Liver (tissue), 9 donors: Measurements from ENCODE around the gene NEUROG1. TPM values are rescaled to one million over a fixed set of nuclear protein-coding genes. Genes with fewer than 3 reads are reported as not detected.
A peak's percentile ranks its signal among the peaks of the same experiment; 100 is the strongest.

Experiments used
- DNase-seq: peaks from one replicate; pipeline ENCODE4 v3.0.0-alpha.2; 2017; ENCODE audit warnings: low spot score
- H3K27ac ChIP-seq, 2 donors: one replicate each; pipeline ENCODE4 v1.7.0; 2013; ENCODE audit warnings: inconsistent platforms in 2 of 2, low read length in 2 of 2, control low read depth in 1 of 2, low read depth in 1 of 2, mild to moderate bottlenecking in 1 of 2
- H3K27me3 ChIP-seq, 4 donors: one replicate each; pipeline versions ENCODE4 v1.6.1 to v1.7.0; 2013; ENCODE audit warnings: low read length in 3 of 4, inconsistent platforms in 1 of 4, mild to moderate bottlenecking in 1 of 4, moderate library complexity in 1 of 4; ENCODE audit not compliant: control insufficient read depth in 4 of 4, insufficient read depth in 4 of 4
- H3K36me3 ChIP-seq, 4 donors: one replicate each; pipeline versions ENCODE4 v1.6.1 to v1.7.0; 2013; ENCODE audit warnings: low read length in 3 of 4, mild to moderate bottlenecking in 3 of 4, low read depth in 1 of 4, moderate library complexity in 1 of 4; ENCODE audit not compliant: control insufficient read depth in 4 of 4, insufficient read depth in 3 of 4
- H3K4me1 ChIP-seq, 4 donors: one replicate each; pipeline versions ENCODE4 v1.6.1 to v1.7.0; 2013; ENCODE audit warnings: low read length in 3 of 4, mild to moderate bottlenecking in 3 of 4, moderate library complexity in 1 of 4; ENCODE audit not compliant: control insufficient read depth in 4 of 4, insufficient read depth in 4 of 4
- H3K4me3 ChIP-seq, 3 donors: one replicate each; pipeline versions ENCODE4 v1.6.1 to v1.7.0; 2013; ENCODE audit warnings: low read length in 3 of 3, control low read depth in 1 of 3, low read depth in 1 of 3, mild to moderate bottlenecking in 1 of 3
- H3K9ac ChIP-seq, 2 donors: one replicate each; pipeline ENCODE4 v1.7.0; 2013; ENCODE audit warnings: low read length in 2 of 2, mild to moderate bottlenecking in 2 of 2, moderate library complexity in 2 of 2, control low read depth in 1 of 2, low read depth in 1 of 2
- H3K9me3 ChIP-seq, 4 donors: one replicate each; pipeline versions ENCODE4 v1.6.1 to v1.7.0; 2013; ENCODE audit warnings: low read length in 3 of 4; ENCODE audit not compliant: control insufficient read depth in 4 of 4
- EGR1 ChIP-seq, 2 donors: IDR thresholded peaks; 2 replicates each; pipeline ENCODE4 v1.6.1; 2016 to 2018; ENCODE audit warnings: antibody characterized with exemption in 2 of 2, low read depth in 2 of 2
- FOXA1 ChIP-seq: IDR thresholded peaks from 2 replicates; pipeline ENCODE4 v1.6.1; 2016; ENCODE audit warnings: antibody characterized with exemption
- FOXA2 ChIP-seq: IDR thresholded peaks from 2 replicates; pipeline ENCODE4 v1.6.1; 2016; ENCODE audit warnings: antibody characterized with exemption
- GABPA ChIP-seq, 2 donors: IDR thresholded peaks in 1 of 2; conservative IDR thresholded peaks in 1 of 2; 2 replicates each; pipeline ENCODE4 v1.6.1; 2016; ENCODE audit warnings: antibody characterized with exemption in 2 of 2, mild to moderate bottlenecking in 1 of 2, moderate library complexity in 1 of 2
- HNF4A ChIP-seq, 2 donors: conservative IDR thresholded peaks; 2 replicates each; pipeline ENCODE4 v1.6.1; 2016; ENCODE audit warnings: antibody characterized with exemption in 2 of 2, mild to moderate bottlenecking in 2 of 2
- HNF4G ChIP-seq: IDR thresholded peaks from 2 replicates; pipeline ENCODE4 v1.6.1; 2016; ENCODE audit warnings: antibody characterized with exemption
- JUND ChIP-seq, 2 donors: IDR thresholded peaks; 2 replicates each; pipeline ENCODE4 v1.6.1; 2016; ENCODE audit warnings: antibody characterized with exemption in 2 of 2
- NR2F2 ChIP-seq: IDR thresholded peaks from 2 replicates; pipeline ENCODE4 v1.6.1; 2016; ENCODE audit warnings: antibody characterized with exemption
- RAD21 ChIP-seq, 2 donors: IDR thresholded peaks; 2 replicates each; pipeline ENCODE4 v1.6.1; 2016; ENCODE audit warnings: antibody characterized with exemption in 2 of 2, mild to moderate bottlenecking in 2 of 2
- RXRA ChIP-seq, 2 donors: IDR thresholded peaks; 2 replicates each; pipeline ENCODE4 v1.6.1; 2017 to 2018; ENCODE audit warnings: antibody characterized with exemption in 2 of 2, mild to moderate bottlenecking in 1 of 2
- SP1 ChIP-seq: IDR thresholded peaks from 2 replicates; pipeline ENCODE4 v1.6.1; 2018; ENCODE audit warnings: antibody characterized with exemption, mild to moderate bottlenecking
- TAF1 ChIP-seq: conservative IDR thresholded peaks from 2 replicates; pipeline ENCODE4 v1.6.1; 2016; ENCODE audit warnings: antibody characterized with exemption, mild to moderate bottlenecking
- YY1 ChIP-seq: IDR thresholded peaks from 2 replicates; pipeline ENCODE4 v1.6.1; 2016; ENCODE audit warnings: antibody characterized with exemption, mild to moderate bottlenecking
- WGBS: extraction: QIAGEN DNeasy Blood & Tissue Kit; methylation state at CpG from one replicate; pipeline ENCODE4 v1.1.7; 2013; 5-methylcytosine and 5-hydroxymethylcytosine counted together
- polyA plus RNA-seq, 2 donors: library from polyadenylated mRNA; stranded (reverse) in 1 of 2; unstranded in 1 of 2; fragments of 200-250 nt in 1 of 2; fragments of >200 nt in 1 of 2; fragmentation: Nextera tagmentation in 1 of 2; extraction: Ambion mirVana in 1 of 2; gene quantifications; one replicate each; pipeline versions ENCODE4 v1.2.1 to v1.2.3, GENCODE V29; 2013 to 2015
- total RNA-seq, 2 donors: library from RNA; depleted of rRNA; stranded (reverse); fragments of >200 nt; gene quantifications; one replicate each; pipeline ENCODE4 v1.2.3, GENCODE V29; 2014
- TF ChIP-seq, protein P1 (sequence below): IDR thresholded peaks from 2 replicates; pipeline ENCODE4 v1.6.1; 2016; ENCODE audit warnings: antibody characterized with exemption
- TF ChIP-seq, protein P2 (sequence below): IDR thresholded peaks from 2 replicates; pipeline ENCODE4 v1.6.1; 2016; ENCODE audit warnings: antibody characterized with exemption, mild to moderate bottlenecking
- TF ChIP-seq, protein P3 (sequence below): IDR thresholded peaks from 2 replicates; pipeline ENCODE4 v1.6.1; 2016; ENCODE audit warnings: antibody characterized with exemption
- TF ChIP-seq, protein P4 (sequence below): fragments of 150-350 bp; IDR thresholded peaks from 2 replicates; pipeline ENCODE4 v1.5.1; 2017; ENCODE audit warnings: improper control_type of control experiment, low read depth, low read length; ENCODE audit not compliant: missing input control
- TF ChIP-seq, protein P5 (sequence below): IDR thresholded peaks from 2 replicates; pipeline ENCODE4 v1.6.1; 2016; ENCODE audit warnings: antibody characterized with exemption
- donor health status: healthy.
- donor health status: healthy.
- donor health status: healthy.
- donor health status: healthy.
- donor health status: healthy.

The NEUROG1 gene
- total and polyA plus RNA-seq, 4 donors = not detected

DNA sequence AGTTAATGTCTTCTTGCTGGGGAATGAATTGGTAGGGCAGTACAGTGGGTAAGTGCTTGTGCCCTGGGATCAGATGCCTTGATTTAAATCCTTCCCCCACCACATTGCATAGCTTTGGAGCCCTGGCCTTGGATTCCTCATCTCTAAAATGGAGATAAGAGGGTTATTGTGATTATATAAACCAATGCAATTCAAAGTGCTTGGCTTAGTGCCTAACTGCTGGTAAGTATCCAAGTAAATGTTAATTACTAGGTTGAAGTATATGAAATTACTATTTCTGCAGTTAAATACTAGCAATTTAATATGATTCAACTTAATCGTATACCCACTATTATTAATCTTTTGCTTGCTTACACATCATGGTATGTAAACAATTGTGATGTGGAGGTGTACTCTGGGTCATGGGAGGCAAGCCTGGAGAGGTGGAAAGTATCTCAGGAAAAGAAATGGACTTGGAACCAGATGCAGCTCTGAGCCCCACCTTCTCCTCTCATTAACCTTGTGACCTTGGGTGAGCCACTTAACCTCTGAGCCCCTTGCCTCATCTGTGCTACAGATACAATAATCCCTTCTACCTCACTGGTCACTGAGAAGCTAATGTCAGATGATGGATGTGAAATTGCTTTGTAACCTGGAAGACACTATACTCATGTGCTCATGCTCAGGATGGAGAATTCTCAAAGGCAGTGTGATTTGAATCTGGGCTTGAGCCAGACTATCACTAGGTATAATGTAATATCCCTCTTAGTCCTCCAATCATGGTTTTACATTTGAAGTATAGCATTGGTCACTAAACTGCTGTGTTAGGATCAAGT lies 23.8 kb downstream of the NEUROG1 start:
- WGBS = 60% methylated on average over 1 of the region's 1 CpG
- no peak overlapping the region for H3K9ac ChIP-seq
- no peaks in the 10 kb centered on the region for H3K9me3 ChIP-seq
- peak; percentile 12 for DNase-seq
- H3K4me3 ChIP-seq = no peak overlapping the region
- H3K4me1 ChIP-seq = no peaks in the 10 kb centered on the region
- no peak overlapping the region for H3K27ac ChIP-seq
- no peaks in the 10 kb centered on the region for H3K36me3 ChIP-seq
- TF ChIP-seq FOXA1 (no peak), HNF4A (conservative IDR thresholded peaks at IDR 0.05) (no peak), EGR1 (IDR thresholded peaks at IDR 0.05; ENCODE audit: low read depth in 2 of 2) (no peak), RXRA (IDR thresholded peaks at IDR 0.05) (no peak), NR2F2 (no peak), YY1 (no peak), SP1 (no peak), JUND (IDR thresholded peaks at IDR 0.05) (no peak), RAD21 (IDR thresholded peaks at IDR 0.05) (no peak), TAF1 (no peak), HNF4G (no peak), GABPA (IDR thresholded peaks at IDR 0.05 in 1 of 2, conservative IDR thresholded peaks at IDR 0.05 in 1 of 2) (no peak), FOXA2 (no peak)
- TF ChIP-seq, protein P1, sequence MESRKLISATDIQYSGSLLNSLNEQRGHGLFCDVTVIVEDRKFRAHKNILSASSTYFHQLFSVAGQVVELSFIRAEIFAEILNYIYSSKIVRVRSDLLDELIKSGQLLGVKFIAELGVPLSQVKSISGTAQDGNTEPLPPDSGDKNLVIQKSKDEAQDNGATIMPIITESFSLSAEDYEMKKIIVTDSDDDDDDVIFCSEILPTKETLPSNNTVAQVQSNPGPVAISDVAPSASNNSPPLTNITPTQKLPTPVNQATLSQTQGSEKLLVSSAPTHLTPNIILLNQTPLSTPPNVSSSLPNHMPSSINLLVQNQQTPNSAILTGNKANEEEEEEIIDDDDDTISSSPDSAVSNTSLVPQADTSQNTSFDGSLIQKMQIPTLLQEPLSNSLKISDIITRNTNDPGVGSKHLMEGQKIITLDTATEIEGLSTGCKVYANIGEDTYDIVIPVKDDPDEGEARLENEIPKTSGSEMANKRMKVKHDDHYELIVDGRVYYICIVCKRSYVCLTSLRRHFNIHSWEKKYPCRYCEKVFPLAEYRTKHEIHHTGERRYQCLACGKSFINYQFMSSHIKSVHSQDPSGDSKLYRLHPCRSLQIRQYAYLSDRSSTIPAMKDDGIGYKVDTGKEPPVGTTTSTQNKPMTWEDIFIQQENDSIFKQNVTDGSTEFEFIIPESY = no peak
- TF ChIP-seq, protein P2, sequence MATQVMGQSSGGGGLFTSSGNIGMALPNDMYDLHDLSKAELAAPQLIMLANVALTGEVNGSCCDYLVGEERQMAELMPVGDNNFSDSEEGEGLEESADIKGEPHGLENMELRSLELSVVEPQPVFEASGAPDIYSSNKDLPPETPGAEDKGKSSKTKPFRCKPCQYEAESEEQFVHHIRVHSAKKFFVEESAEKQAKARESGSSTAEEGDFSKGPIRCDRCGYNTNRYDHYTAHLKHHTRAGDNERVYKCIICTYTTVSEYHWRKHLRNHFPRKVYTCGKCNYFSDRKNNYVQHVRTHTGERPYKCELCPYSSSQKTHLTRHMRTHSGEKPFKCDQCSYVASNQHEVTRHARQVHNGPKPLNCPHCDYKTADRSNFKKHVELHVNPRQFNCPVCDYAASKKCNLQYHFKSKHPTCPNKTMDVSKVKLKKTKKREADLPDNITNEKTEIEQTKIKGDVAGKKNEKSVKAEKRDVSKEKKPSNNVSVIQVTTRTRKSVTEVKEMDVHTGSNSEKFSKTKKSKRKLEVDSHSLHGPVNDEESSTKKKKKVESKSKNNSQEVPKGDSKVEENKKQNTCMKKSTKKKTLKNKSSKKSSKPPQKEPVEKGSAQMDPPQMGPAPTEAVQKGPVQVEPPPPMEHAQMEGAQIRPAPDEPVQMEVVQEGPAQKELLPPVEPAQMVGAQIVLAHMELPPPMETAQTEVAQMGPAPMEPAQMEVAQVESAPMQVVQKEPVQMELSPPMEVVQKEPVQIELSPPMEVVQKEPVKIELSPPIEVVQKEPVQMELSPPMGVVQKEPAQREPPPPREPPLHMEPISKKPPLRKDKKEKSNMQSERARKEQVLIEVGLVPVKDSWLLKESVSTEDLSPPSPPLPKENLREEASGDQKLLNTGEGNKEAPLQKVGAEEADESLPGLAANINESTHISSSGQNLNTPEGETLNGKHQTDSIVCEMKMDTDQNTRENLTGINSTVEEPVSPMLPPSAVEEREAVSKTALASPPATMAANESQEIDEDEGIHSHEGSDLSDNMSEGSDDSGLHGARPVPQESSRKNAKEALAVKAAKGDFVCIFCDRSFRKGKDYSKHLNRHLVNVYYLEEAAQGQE = no peak
- TF ChIP-seq, protein P3, sequence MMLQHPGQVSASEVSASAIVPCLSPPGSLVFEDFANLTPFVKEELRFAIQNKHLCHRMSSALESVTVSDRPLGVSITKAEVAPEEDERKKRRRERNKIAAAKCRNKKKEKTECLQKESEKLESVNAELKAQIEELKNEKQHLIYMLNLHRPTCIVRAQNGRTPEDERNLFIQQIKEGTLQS = no peak
- TF ChIP-seq, protein P4, sequence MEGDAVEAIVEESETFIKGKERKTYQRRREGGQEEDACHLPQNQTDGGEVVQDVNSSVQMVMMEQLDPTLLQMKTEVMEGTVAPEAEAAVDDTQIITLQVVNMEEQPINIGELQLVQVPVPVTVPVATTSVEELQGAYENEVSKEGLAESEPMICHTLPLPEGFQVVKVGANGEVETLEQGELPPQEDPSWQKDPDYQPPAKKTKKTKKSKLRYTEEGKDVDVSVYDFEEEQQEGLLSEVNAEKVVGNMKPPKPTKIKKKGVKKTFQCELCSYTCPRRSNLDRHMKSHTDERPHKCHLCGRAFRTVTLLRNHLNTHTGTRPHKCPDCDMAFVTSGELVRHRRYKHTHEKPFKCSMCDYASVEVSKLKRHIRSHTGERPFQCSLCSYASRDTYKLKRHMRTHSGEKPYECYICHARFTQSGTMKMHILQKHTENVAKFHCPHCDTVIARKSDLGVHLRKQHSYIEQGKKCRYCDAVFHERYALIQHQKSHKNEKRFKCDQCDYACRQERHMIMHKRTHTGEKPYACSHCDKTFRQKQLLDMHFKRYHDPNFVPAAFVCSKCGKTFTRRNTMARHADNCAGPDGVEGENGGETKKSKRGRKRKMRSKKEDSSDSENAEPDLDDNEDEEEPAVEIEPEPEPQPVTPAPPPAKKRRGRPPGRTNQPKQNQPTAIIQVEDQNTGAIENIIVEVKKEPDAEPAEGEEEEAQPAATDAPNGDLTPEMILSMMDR = no peak
- TF ChIP-seq, protein P5, sequence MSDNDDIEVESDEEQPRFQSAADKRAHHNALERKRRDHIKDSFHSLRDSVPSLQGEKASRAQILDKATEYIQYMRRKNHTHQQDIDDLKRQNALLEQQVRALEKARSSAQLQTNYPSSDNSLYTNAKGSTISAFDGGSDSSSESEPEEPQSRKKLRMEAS = no peak
- peaks cover 0 to 12% (median 4%) of the 10 kb centered on the region in 4 donors for H3K27me3 ChIP-seq
